Endothelial cell of umbilical vein (primary cell): Measurements from ENCODE around the gene ZIC3. TPM values are rescaled to one million over a fixed set of nuclear protein-coding genes. Genes with fewer than 3 reads are reported as not detected.

Experiments
- BruUV-seq: library from RNA; stranded (reverse); fragments of 400-500 nt; replicated peaks from 2 replicates; lab custom pipeline; 2021; lab: Mats Ljungman, UMichigan
- CTCF ChIA-PET: fragments of 300-600, 350-600 bp; sonication (Branson Sonifier 250); formaldehyde crosslinking; loops from one replicate; lab custom pipeline; 2021; ENCODE audit warnings: antibody characterized with exemption, inconsistent platforms; lab: Charles Lee
- POLR2A ChIA-PET: fragments of 300-600, 350-600 bp; sonication (Branson Sonifier 250); formaldehyde crosslinking; loops from one replicate; lab custom pipeline; 2021; ENCODE audit warnings: antibody characterized with exemption, inconsistent platforms; lab: Charles Lee
- DNase-seq: peaks from one replicate; pipeline ENCODE4 v3.0.0-alpha.2; 2011; ENCODE audit warnings: low read depth, low spot score
- FAIRE-seq: peaks from 2 replicates; lab custom pipeline; 2011; peaks lifted over from hg19 to GRCh38; lab: Jason Lieb, UNC
- H2AFZ ChIP-seq: 2 replicates; pipeline ENCODE4 v1.6.0; 2012; ENCODE audit warnings: low read depth, low read length, control low read depth, inconsistent platforms
- H3K27ac ChIP-seq: 2 replicates; pipeline ENCODE4 v1.5.1; 2011; ENCODE audit warnings: low read depth, mild to moderate bottlenecking, control low read depth, low read length, moderate library complexity; ENCODE audit not compliant: insufficient read depth
- H3K27me3 ChIP-seq, 2 experiments: 2 replicates each; pipeline versions ENCODE4 v1.6.0 to v1.6.1; 2011; ENCODE audit warnings: low read length in 2 of 2, mixed read lengths in 1 of 2; ENCODE audit not compliant: control insufficient read depth in 2 of 2, insufficient read depth in 2 of 2
- H3K36me3 ChIP-seq, 2 experiments: 2 replicates in 1 of 2; 3 replicates in 1 of 2; pipeline ENCODE4 v1.5.1; 2011; ENCODE audit warnings: low read length in 2 of 2, mild to moderate bottlenecking in 1 of 2, moderate library complexity in 1 of 2; ENCODE audit not compliant: control insufficient read depth in 2 of 2, insufficient read depth in 2 of 2; ENCODE audit errors: extremely low read depth in 1 of 2
- H3K4me1 ChIP-seq: 3 replicates; pipeline ENCODE4 v1.5.1; 2011; ENCODE audit warnings: mild to moderate bottlenecking, low read length; ENCODE audit not compliant: control insufficient read depth, insufficient read depth; ENCODE audit errors: extremely low read depth
- H3K4me2 ChIP-seq: 2 replicates; pipeline ENCODE4 v1.6.1; 2011; ENCODE audit warnings: low read length, control low read depth, mixed read lengths; ENCODE audit not compliant: insufficient read depth
- H3K4me3 ChIP-seq, 3 experiments: fragments of 200-600 bp in 1 of 3; sonication (generic), shearing (Covaris generic) in 1 of 3; replicated peaks in 1 of 3; 2 replicates each; pipeline ENCODE4 v1.5.1; 2011 to 2016; ENCODE audit warnings: control low read depth in 3 of 3, low read length in 3 of 3, mild to moderate bottlenecking in 2 of 3, inconsistent platforms in 1 of 3, low read depth in 1 of 3, moderate library complexity in 1 of 3; ENCODE audit not compliant: insufficient read depth in 1 of 3
- H3K79me2 ChIP-seq: 2 replicates; pipeline ENCODE4 v1.6.0; 2012; ENCODE audit warnings: low read length, inconsistent platforms; ENCODE audit not compliant: control insufficient read depth, insufficient read depth
- H3K9ac ChIP-seq: replicated peaks from 2 replicates; pipeline ENCODE3; 2011; ENCODE audit warnings: low read length, control low read depth; ENCODE audit not compliant: insufficient read depth; ENCODE audit errors: extremely low read depth
- H3K9me1 ChIP-seq: replicated peaks from 3 replicates; pipeline ENCODE4 v1.6.0; 2011; ENCODE audit warnings: mild to moderate bottlenecking, low read length; ENCODE audit not compliant: control insufficient read depth, insufficient read depth; ENCODE audit errors: extremely low read depth
- H3K9me3 ChIP-seq: replicated peaks from 2 replicates; pipeline ENCODE4 v1.5.1; 2012; ENCODE audit warnings: low read length, inconsistent platforms; ENCODE audit not compliant: control insufficient read depth, insufficient read depth
- H4K20me1 ChIP-seq: replicated peaks from 2 replicates; pipeline ENCODE3; 2011; ENCODE audit warnings: mild to moderate bottlenecking, low read length; ENCODE audit not compliant: control insufficient read depth, insufficient read depth; ENCODE audit errors: extremely low read depth
- CTCF ChIP-seq, 2 donors: IDR thresholded peaks; 1 replicate in 1 of 2; 2 replicates in 1 of 2; pipeline ENCODE4 v1.5.1; 2011; ENCODE audit warnings: low read length in 2 of 2, mild to moderate bottlenecking in 2 of 2, moderate library complexity in 2 of 2, control low read depth in 1 of 2, inconsistent platforms in 1 of 2, low read depth in 1 of 2; ENCODE audit not compliant: insufficient read depth in 1 of 2; ENCODE audit errors: extremely low read depth in 1 of 2
- EZH2 ChIP-seq: IDR thresholded peaks from 2 replicates; pipeline ENCODE4 v1.6.1; 2012; ENCODE audit warnings: borderline replicate concordance, low read depth, mild to moderate bottlenecking, moderate library complexity, low read length, inconsistent platforms; ENCODE audit not compliant: severe bottlenecking
- FOS ChIP-seq: IDR thresholded peaks from 2 replicates; pipeline ENCODE4 v1.6.1; 2011; ENCODE audit warnings: mild to moderate bottlenecking, low read length, moderate library complexity, borderline replicate concordance; ENCODE audit not compliant: insufficient read depth
- JUN ChIP-seq: IDR thresholded peaks from 2 replicates; pipeline ENCODE4 v1.6.1; 2011; ENCODE audit warnings: borderline replicate concordance, low read depth; ENCODE audit not compliant: insufficient read length, insufficient read depth
- MAX ChIP-seq: IDR thresholded peaks from 2 replicates; pipeline ENCODE4 v1.6.1; 2011; ENCODE audit not compliant: insufficient read depth, insufficient read length
- MYC ChIP-seq: IDR thresholded peaks from one replicate; pipeline ENCODE4 v1.6.1; 2011; ENCODE audit warnings: mild to moderate bottlenecking, low read depth, low read length
- POLR2AphosphoS5 ChIP-seq: IDR thresholded peaks from 2 replicates; pipeline ENCODE4 v1.6.1; 2012; ENCODE audit warnings: low read depth, mild to moderate bottlenecking, control low read depth, low read length, moderate library complexity; ENCODE audit not compliant: insufficient read depth
- dilution Hi-C: fragments of 300-500 bp; cut with MboI; formaldehyde crosslinking; loops from one replicate; pipeline ENCODE4 v1.15.0; 2019; ENCODE audit warnings: low sequenced_read_pairs; ENCODE audit not compliant: extremely low pct_ligation_motif_present
- intact Hi-C: fragments of 100-400 bp; cut with micrococcal nuclease; formaldehyde crosslinking; loops from one replicate; pipeline ENCODE4 v1.10.0; 2022
- polyA plus RNA-seq, 4 experiments: library from polyadenylated mRNA; depleted of rRNA in 3 of 4; stranded (reverse) in 3 of 4; unstranded in 1 of 4; fragments of >200 nt; gene quantifications; 2 replicates each; pipeline versions ENCODE4 v1.2.1 to v1.2.3, GENCODE V29; 2011 to 2012; ENCODE audit warnings: missing spikeins in 1 of 4
- total RNA-seq: library from RNA; stranded (reverse); gene quantifications from 2 replicates; pipeline ENCODE4 v1.2.3, GENCODE V29; 2021

ZIC3 gene
- total and polyA plus RNA-seq, 2 donors (not counting 3 experiments of a cell fraction or from before 2014, with no cell fraction given) = not detected

- peaks cover 9 to 23% of the 10 kb centered on the region in 2 experiments for H3K27me3 ChIP-seq
- no peak for TF ChIP-seq CTCF (IDR thresholded peaks at IDR 0.05; ENCODE audit: extremely low read depth in 1 of 2, insufficient read depth in 1 of 2, low read depth in 1 of 2, low read length in 2 of 2)
- TF ChIP-seq FOS = no peak
- no peak for TF ChIP-seq MAX
- no peak for TF ChIP-seq EZH2
- TF ChIP-seq JUN = no peak
- no peak for TF ChIP-seq POLR2AphosphoS5
- no peak for TF ChIP-seq MYC
- H3K9me3 ChIP-seq = no peaks in the 10 kb centered on the region
- H3K4me1 ChIP-seq = no peaks in the 10 kb centered on the region
- H3K36me3 ChIP-seq = no peaks in the 10 kb centered on the region
- no peak overlapping the region for H3K9ac ChIP-seq
- intact Hi-C loops = no loop called here
- DNase-seq (no peak), FAIRE-seq (no peak)
- no peak overlapping the region for H3K4me2 ChIP-seq
- BruUV-seq = no TSS peak
- CTCF ChIA-PET = no interaction called here
- no peak overlapping the region for H3K4me3 ChIP-seq
- POLR2A ChIA-PET = no interaction called here
- H2AFZ ChIP-seq = no peak overlapping the region
- no peak overlapping the region for H3K27ac ChIP-seq
- H4K20me1 ChIP-seq = no peaks in the 10 kb centered on the region
- dilution Hi-C loops = no loop called here
- H3K79me2 ChIP-seq = no peaks in the 10 kb centered on the region
- no peaks in the 10 kb centered on the region for H3K9me1 ChIP-seq
These were observed 15.9 kb upstream of the ZIC3 start for GRCh38 chrX:137549851-137550664.
